ENCODE data around the gene SFTPA1. TPM values are rescaled to one million over a fixed set of nuclear protein-coding genes. Genes with fewer than 3 reads are reported as not detected.
"Not testable (repeated sequence)": the region's sequence is repeated elsewhere in the genome, so short reads cannot be mapped to it uniquely, and the experiment has no call there.

The SFTPA1 gene
- total RNA-seq, 1 donor from 2014 or later = not detected

GRCh38 chr10:79586933-79587332 is 23.8 kb upstream of the SFTPA1 start:
- Histone ChIP-seq H3K79me2 (ENCODE audit: low read depth) (no peaks in the 10 kb centered on the region), H3K27me3 (no peaks in the 10 kb centered on the region), H3K27ac (no peak overlapping the region), H2AFZ (replicated peaks) (no peak overlapping the region), H3K9ac (no peak overlapping the region), H3K9me3 (ENCODE audit: low read depth) (no peaks in the 10 kb centered on the region), H3K36me3 (no peaks in the 10 kb centered on the region), H3K4me1 (no peaks in the 10 kb centered on the region), H3F3A (ENCODE audit: low read depth) (no peaks in the 10 kb centered on the region), H3K4me3 (no peak overlapping the region), H3K4me2 (no peak overlapping the region), H4K20me1 (ENCODE audit: low read depth) (no peaks in the 10 kb centered on the region)
- Mint-ChIP-seq H3K9me3 (no peaks in the 10 kb centered on the region), H3K4me3 (no peak overlapping the region), H3K27ac (no peak overlapping the region), H3K36me3 (no peaks in the 10 kb centered on the region), H3K4me1 (no peaks in the 10 kb centered on the region), H3K27me3 (ENCODE audit: insufficient read depth, low read depth) (no peaks in the 10 kb centered on the region)
- no peak for DNase-seq (ENCODE audit: low spot score)
- TF ChIP-seq EZH2phosphoT487 (IDR thresholded peaks at IDR 0.05) = no peak
- TF ChIP-seq, protein P1, sequence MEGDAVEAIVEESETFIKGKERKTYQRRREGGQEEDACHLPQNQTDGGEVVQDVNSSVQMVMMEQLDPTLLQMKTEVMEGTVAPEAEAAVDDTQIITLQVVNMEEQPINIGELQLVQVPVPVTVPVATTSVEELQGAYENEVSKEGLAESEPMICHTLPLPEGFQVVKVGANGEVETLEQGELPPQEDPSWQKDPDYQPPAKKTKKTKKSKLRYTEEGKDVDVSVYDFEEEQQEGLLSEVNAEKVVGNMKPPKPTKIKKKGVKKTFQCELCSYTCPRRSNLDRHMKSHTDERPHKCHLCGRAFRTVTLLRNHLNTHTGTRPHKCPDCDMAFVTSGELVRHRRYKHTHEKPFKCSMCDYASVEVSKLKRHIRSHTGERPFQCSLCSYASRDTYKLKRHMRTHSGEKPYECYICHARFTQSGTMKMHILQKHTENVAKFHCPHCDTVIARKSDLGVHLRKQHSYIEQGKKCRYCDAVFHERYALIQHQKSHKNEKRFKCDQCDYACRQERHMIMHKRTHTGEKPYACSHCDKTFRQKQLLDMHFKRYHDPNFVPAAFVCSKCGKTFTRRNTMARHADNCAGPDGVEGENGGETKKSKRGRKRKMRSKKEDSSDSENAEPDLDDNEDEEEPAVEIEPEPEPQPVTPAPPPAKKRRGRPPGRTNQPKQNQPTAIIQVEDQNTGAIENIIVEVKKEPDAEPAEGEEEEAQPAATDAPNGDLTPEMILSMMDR (IDR thresholded peaks at IDR 0.05) = no peak
- TF ChIP-seq EZH2 (IDR thresholded peaks at IDR 0.05) = no peak

DNA sequence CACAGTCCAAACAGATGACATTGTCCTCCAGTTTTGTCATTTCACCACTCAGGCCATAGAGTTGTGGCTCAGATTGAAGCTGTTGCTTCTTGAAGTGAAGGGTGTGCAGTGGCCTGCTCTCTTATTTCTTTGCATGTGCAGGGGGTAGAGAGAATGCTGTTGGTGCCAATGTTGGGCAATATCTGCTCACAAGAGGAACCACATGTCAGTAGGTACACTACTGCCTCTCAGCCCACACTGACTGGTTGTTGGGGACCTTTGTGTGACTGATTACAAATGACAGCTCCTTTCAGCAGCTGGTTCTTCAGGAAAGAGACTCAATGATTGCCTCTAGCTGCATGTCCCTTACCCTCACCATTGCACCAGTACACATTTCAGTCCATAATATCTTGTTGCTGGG is 21.9 kb upstream of the SFTPA1 start:
- Histone ChIP-seq H3K36me3 (no peaks in the 10 kb centered on the region), H3K27ac (no peak overlapping the region), H3K4me3 (no peak overlapping the region), H3K4me2 (no peak overlapping the region), H3K4me1 (no peaks in the 10 kb centered on the region), H3K9me3 (ENCODE audit: low read depth) (no peaks in the 10 kb centered on the region), H4K20me1 (ENCODE audit: low read depth) (no peaks in the 10 kb centered on the region), H3F3A (ENCODE audit: low read depth) (no peaks in the 10 kb centered on the region), H3K9ac (no peak overlapping the region), H3K79me2 (ENCODE audit: low read depth) (no peaks in the 10 kb centered on the region), H3K27me3 (no peaks in the 10 kb centered on the region), H2AFZ (replicated peaks) (no peak overlapping the region)
- TF ChIP-seq EZH2 (IDR thresholded peaks at IDR 0.05) (no peak), EZH2phosphoT487 (IDR thresholded peaks at IDR 0.05) (no peak)
- TF ChIP-seq, protein P1 (IDR thresholded peaks at IDR 0.05) = no peak
- Mint-ChIP-seq H3K27ac (no peak overlapping the region), H3K27me3 (ENCODE audit: insufficient read depth, low read depth) (peaks cover 4% of the 10 kb centered on the region), H3K4me1 (no peaks in the 10 kb centered on the region), H3K36me3 (no peaks in the 10 kb centered on the region), H3K9me3 (no peaks in the 10 kb centered on the region), H3K4me3 (no peak overlapping the region)
- DNase-seq (ENCODE audit: low spot score) = no peak

DNA sequence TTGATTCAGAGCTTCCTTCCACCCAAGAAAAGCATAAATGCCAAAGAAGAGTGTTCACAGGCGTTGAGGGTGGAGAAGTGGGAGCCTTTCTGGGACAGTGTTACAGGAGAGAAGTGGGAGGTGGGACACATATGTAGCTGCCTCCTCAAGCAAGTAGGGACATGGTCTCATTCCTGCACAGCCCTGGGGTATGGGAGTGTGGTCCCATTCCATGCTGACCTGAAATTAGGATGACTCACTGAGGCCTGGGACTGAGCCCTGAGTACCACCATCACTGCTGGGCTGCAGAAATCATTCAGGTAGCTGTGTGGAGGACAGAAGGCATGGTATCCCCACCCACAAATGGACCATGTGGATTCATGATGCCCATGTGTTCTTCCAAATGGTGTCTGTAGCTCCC is 17.4 kb upstream of the SFTPA1 start:
- TF ChIP-seq, protein P1 (IDR thresholded peaks at IDR 0.05) = no peak
- TF ChIP-seq EZH2phosphoT487 (IDR thresholded peaks at IDR 0.05) (no peak), EZH2 (IDR thresholded peaks at IDR 0.05) (no peak)
- Histone ChIP-seq H3K27ac (no peak overlapping the region), H3K9me3 (ENCODE audit: low read depth) (peaks cover 9% of the 10 kb centered on the region), H4K20me1 (ENCODE audit: low read depth) (no peaks in the 10 kb centered on the region), H3K36me3 (no peaks in the 10 kb centered on the region), H3K4me1 (no peaks in the 10 kb centered on the region), H3K9ac (no peak overlapping the region), H3F3A (ENCODE audit: low read depth) (no peaks in the 10 kb centered on the region), H3K4me2 (no peak overlapping the region), H3K79me2 (ENCODE audit: low read depth) (no peaks in the 10 kb centered on the region), H3K27me3 (no peaks in the 10 kb centered on the region), H3K4me3 (no peak overlapping the region), H2AFZ (replicated peaks) (no peak overlapping the region)
- Mint-ChIP-seq H3K4me3 (no peak overlapping the region), H3K27me3 (ENCODE audit: insufficient read depth, low read depth) (peaks cover 6% of the 10 kb centered on the region), H3K36me3 (no peaks in the 10 kb centered on the region), H3K4me1 (no peaks in the 10 kb centered on the region), H3K27ac (no peak overlapping the region), H3K9me3 (peaks cover 18% of the 10 kb centered on the region)
- no peak for DNase-seq (ENCODE audit: low spot score)

DNA sequence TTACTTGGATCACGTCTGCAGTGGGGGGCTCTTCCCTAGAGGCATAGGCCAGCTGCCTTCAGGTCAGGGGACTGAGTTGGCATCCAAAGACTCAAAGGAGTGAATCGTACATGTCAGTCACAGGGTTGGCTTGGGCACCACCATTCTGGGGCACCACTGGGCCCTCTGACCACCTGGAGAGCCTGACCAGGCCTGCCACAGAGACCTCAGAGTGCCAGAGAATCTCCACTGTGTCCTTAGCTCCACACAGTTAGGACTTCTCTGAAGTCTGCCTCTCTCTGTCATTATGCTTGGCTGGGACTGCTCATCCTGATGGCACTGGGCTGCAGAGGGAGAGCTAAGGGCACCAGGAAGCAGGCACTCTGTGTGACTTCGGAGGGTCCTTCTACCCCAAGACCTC is 16.2 kb upstream of the SFTPA1 start:
- H3K9ac ChIP-seq; H3K9me3 ChIP-seq (ENCODE audit: low read depth); H3K4me3 ChIP-seq; H3K27ac ChIP-seq; H3K4me3 Mint-ChIP-seq; H3K4me1 Mint-ChIP-seq; H3K79me2 ChIP-seq (ENCODE audit: low read depth); H3K36me3 ChIP-seq; H3K27me3 Mint-ChIP-seq (ENCODE audit: insufficient read depth, low read depth); H2AFZ ChIP-seq (replicated peaks); H3K27ac Mint-ChIP-seq; H3K27me3 ChIP-seq; H3F3A ChIP-seq (ENCODE audit: low read depth); DNase-seq (ENCODE audit: low spot score); H4K20me1 ChIP-seq (ENCODE audit: low read depth); H3K36me3 Mint-ChIP-seq; H3K4me2 ChIP-seq; H3K4me1 ChIP-seq: not testable (repeated sequence)
- peaks cover 25% of the 10 kb centered on the region for H3K9me3 Mint-ChIP-seq

Measured in neural progenitor cell (in vitro differentiated cells).